HepG2 (cell line): Measurements from ENCODE around the gene CTRL. TPM values are rescaled to one million over a fixed set of nuclear protein-coding genes. Genes with fewer than 3 reads are reported as not detected.

Experiments
- EED ChIP-seq: sonication (generic); formaldehyde crosslinking; IDR thresholded peaks from 2 replicates; pipeline ENCODE4 v1.5.0; 2020; ENCODE audit warnings: mild to moderate bottlenecking, missing genetic modification reagents
- EZH2 ChIP-seq: conservative IDR thresholded peaks from 2 replicates; pipeline ENCODE4 v1.6.1; 2012; ENCODE audit warnings: mild to moderate bottlenecking, low read depth, low read length, moderate library complexity
- HIVEP1 ChIP-seq: sonication (generic); formaldehyde crosslinking; IDR thresholded peaks from 2 replicates; pipeline ENCODE4 v1.4.0; 2020; ENCODE audit warnings: mild to moderate bottlenecking, missing genetic modification reagents
- KAT7 ChIP-seq: IDR thresholded peaks from 2 replicates; pipeline ENCODE4 v1.6.1; 2018; ENCODE audit warnings: borderline replicate concordance, missing compliant biosample characterization
- PAF1 ChIP-seq: IDR thresholded peaks from 2 replicates; pipeline ENCODE4 v1.6.1; 2016; ENCODE audit warnings: missing genetic modification reagents, missing compliant biosample characterization
- SKIL ChIP-seq: sonication (generic); formaldehyde crosslinking; IDR thresholded peaks from 2 replicates; pipeline ENCODE4 v1.8.0; 2022; ENCODE audit warnings: missing genetic modification reagents, mild to moderate bottlenecking, moderate library complexity, borderline replicate concordance
- SMAD1 ChIP-seq: sonication (generic); formaldehyde crosslinking; IDR thresholded peaks from 2 replicates; pipeline ENCODE4 v1.4.0; 2020; ENCODE audit warnings: missing genetic modification reagents, low read depth, mild to moderate bottlenecking, borderline replicate concordance
- SMAD3 ChIP-seq: sonication (generic); formaldehyde crosslinking; IDR thresholded peaks from 2 replicates; pipeline ENCODE4 v1.4.0; 2020; ENCODE audit warnings: missing genetic modification reagents
- SNAPC2 ChIP-seq: sonication (generic); formaldehyde crosslinking; IDR thresholded peaks from 2 replicates; pipeline ENCODE4 v1.8.1; 2022; ENCODE audit warnings: mild to moderate bottlenecking, missing genetic modification reagents
- SSRP1 ChIP-seq: IDR thresholded peaks from 2 replicates; pipeline ENCODE4 v1.6.1; 2016; ENCODE audit warnings: control low read depth
- SUZ12 ChIP-seq: fragments of 150-350 bp; IDR thresholded peaks from 2 replicates; pipeline ENCODE4 v1.6.1; 2014; ENCODE audit warnings: low read depth, low read length
- ZFP36 ChIP-seq: fragments of 150-350 bp; IDR thresholded peaks from 2 replicates; pipeline ENCODE4 v1.6.1; 2018; ENCODE audit warnings: borderline replicate concordance, low read length, low read depth; ENCODE audit not compliant: partially characterized antibody
- ZFY ChIP-seq: sonication (generic); formaldehyde crosslinking; IDR thresholded peaks from 2 replicates; pipeline ENCODE4 v1.4.0; 2020; ENCODE audit warnings: missing genetic modification reagents
- ZNF160 ChIP-seq: sonication (generic); formaldehyde crosslinking; IDR thresholded peaks from 2 replicates; pipeline ENCODE4 v1.8.0; 2022; ENCODE audit warnings: mild to moderate bottlenecking, inconsistent platforms, missing genetic modification reagents
- ZNF331 ChIP-seq: sonication (generic); formaldehyde crosslinking; IDR thresholded peaks from 2 replicates; pipeline ENCODE4 v1.4.0; 2020; ENCODE audit warnings: missing genetic modification reagents
- ZNF430 ChIP-seq: sonication (generic); formaldehyde crosslinking; IDR thresholded peaks from 2 replicates; pipeline ENCODE4 v1.9.0; 2021; ENCODE audit warnings: mild to moderate bottlenecking, missing genetic modification reagents
- ZNF839 ChIP-seq: sonication (generic); formaldehyde crosslinking; IDR thresholded peaks from 2 replicates; pipeline ENCODE4 v1.4.0; 2020; ENCODE audit warnings: missing genetic modification reagents, mild to moderate bottlenecking, borderline replicate concordance
- polyA plus RNA-seq, 8 experiments: library from polyadenylated mRNA; depleted of rRNA in 3 of 8; stranded (reverse) in 7 of 8; unstranded in 1 of 8; fragments of >200 nt; fragmentation: Illumina TruSeq in 4 of 8; extraction: Trizol in 4 of 8; gene quantifications; 2 replicates each; pipeline versions ENCODE4 v1.2.1 to v1.2.3, GENCODE V29; 2011 to 2016; ENCODE audit warnings: low read depth in 4 of 8, missing spikeins in 1 of 8, mixed read lengths in 1 of 8; ENCODE audit not compliant: insufficient read depth in 1 of 8
- total RNA-seq, 5 experiments: library from RNA; depleted of rRNA; stranded (reverse); fragments of >200 nt; fragmentation: Illumina TruSeq; extraction: Trizol; gene quantifications; 2 replicates each; pipeline ENCODE4 v1.2.3, GENCODE V29; 2016; ENCODE audit warnings: low read depth in 1 of 5
- TF ChIP-seq, protein P1 (sequence below): sonication (generic); formaldehyde crosslinking; IDR thresholded peaks from 2 replicates; pipeline ENCODE4; 2020; ENCODE audit warnings: missing genetic modification reagents, mild to moderate bottlenecking, borderline replicate concordance
- TF ChIP-seq, protein P2 (sequence below): sonication (generic); formaldehyde crosslinking; IDR thresholded peaks from 2 replicates; pipeline ENCODE4 v1.4.0; 2020; ENCODE audit warnings: missing genetic modification reagents
- TF ChIP-seq, protein P3 (sequence below): sonication (generic); formaldehyde crosslinking; IDR thresholded peaks from 2 replicates; pipeline ENCODE4 v1.8.1; 2023; ENCODE audit warnings: missing genetic modification reagents, mild to moderate bottlenecking, borderline replicate concordance
- TF ChIP-seq, protein P4 (sequence below): sonication (generic); formaldehyde crosslinking; IDR thresholded peaks from 2 replicates; pipeline ENCODE4 v1.8.1; 2023; ENCODE audit warnings: mild to moderate bottlenecking, inconsistent platforms, moderate library complexity, missing genetic modification reagents, borderline replicate concordance

Gene CTRL
- total and polyA plus RNA-seq, 2 of the 13 experiments (the other 11 are each of a cell fraction or from before 2014, with no cell fraction given) = 1.9 to 2.7 TPM

- TF ChIP-seq, protein P1, sequence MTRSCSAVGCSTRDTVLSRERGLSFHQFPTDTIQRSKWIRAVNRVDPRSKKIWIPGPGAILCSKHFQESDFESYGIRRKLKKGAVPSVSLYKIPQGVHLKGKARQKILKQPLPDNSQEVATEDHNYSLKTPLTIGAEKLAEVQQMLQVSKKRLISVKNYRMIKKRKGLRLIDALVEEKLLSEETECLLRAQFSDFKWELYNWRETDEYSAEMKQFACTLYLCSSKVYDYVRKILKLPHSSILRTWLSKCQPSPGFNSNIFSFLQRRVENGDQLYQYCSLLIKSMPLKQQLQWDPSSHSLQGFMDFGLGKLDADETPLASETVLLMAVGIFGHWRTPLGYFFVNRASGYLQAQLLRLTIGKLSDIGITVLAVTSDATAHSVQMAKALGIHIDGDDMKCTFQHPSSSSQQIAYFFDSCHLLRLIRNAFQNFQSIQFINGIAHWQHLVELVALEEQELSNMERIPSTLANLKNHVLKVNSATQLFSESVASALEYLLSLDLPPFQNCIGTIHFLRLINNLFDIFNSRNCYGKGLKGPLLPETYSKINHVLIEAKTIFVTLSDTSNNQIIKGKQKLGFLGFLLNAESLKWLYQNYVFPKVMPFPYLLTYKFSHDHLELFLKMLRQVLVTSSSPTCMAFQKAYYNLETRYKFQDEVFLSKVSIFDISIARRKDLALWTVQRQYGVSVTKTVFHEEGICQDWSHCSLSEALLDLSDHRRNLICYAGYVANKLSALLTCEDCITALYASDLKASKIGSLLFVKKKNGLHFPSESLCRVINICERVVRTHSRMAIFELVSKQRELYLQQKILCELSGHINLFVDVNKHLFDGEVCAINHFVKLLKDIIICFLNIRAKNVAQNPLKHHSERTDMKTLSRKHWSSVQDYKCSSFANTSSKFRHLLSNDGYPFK (CRISPR knock-in tag) = peak; percentile 25; the same call in 1 of the 2 replicates
- TF ChIP-seq KAT7 (CRISPR knock-in tag) (peak; percentile 69; the same call in 1 of the 2 replicates), SKIL (CRISPR knock-in tag) (no peak), ZFY (CRISPR knock-in tag) (no peak; the same call in 1 of the 2 replicates), EED (CRISPR knock-in tag) (0 out of 2 replicates have a peak, but pooled peaks have one; percentile 13), SSRP1 (CRISPR knock-in tag) (no peak; the same call in 1 of the 2 replicates), ZNF331 (CRISPR knock-in tag) (peak; percentile 34; the same call in 1 of the 2 replicates), ZNF839 (CRISPR knock-in tag) (no peak), ZFP36 (no peak), SUZ12 (no peak), SMAD3 (CRISPR knock-in tag) (no peak), SNAPC2 (CRISPR knock-in tag) (no peak), SMAD1 (CRISPR knock-in tag) (no peak), EZH2 (no peak), ZNF430 (CRISPR knock-in tag) (no peak; the same call in none of the 2 replicates), ZNF160 (CRISPR knock-in tag) (peak; percentile 65; the same call in 1 of the 2 replicates), PAF1 (CRISPR knock-in tag) (peak; percentile 67), HIVEP1 (CRISPR knock-in tag) (no peak)
- TF ChIP-seq, protein P2, sequence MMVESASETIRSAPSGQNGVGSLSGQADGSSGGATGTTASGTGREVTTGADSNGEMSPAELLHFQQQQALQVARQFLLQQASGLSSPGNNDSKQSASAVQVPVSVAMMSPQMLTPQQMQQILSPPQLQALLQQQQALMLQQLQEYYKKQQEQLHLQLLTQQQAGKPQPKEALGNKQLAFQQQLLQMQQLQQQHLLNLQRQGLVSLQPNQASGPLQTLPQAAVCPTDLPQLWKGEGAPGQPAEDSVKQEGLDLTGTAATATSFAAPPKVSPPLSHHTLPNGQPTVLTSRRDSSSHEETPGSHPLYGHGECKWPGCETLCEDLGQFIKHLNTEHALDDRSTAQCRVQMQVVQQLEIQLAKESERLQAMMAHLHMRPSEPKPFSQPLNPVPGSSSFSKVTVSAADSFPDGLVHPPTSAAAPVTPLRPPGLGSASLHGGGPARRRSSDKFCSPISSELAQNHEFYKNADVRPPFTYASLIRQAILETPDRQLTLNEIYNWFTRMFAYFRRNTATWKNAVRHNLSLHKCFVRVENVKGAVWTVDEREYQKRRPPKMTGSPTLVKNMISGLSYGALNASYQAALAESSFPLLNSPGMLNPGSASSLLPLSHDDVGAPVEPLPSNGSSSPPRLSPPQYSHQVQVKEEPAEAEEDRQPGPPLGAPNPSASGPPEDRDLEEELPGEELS (CRISPR knock-in tag) = no peak
- TF ChIP-seq, protein P3, sequence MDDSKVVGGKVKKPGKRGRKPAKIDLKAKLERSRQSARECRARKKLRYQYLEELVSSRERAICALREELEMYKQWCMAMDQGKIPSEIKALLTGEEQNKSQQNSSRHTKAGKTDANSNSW = peak; percentile 60
- TF ChIP-seq, protein P4, sequence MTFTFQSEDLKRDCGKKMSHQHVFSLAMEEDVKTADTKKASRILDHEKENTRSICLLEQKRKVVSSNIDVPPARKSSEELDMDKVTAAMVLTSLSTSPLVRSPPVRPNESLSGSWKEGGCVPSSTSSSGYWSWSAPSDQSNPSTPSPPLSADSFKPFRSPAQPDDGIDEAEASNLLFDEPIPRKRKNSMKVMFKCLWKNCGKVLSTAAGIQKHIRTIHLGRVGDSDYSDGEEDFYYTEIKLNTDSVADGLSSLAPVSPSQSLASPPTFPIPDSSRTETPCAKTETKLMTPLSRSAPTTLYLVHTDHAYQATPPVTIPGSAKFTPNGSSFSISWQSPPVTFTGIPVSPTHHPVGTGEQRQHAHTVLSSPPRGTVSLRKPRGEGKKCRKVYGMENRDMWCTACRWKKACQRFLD = no peak
Observed at GRCh38 chr16:67942510-67943255, 11.0 kb upstream of the CTRL start (continued).
